GM12864 (cell line): ENCODE data around the gene TGM2.

ENCODE experiments used
- DNase-seq: peaks from one replicate; pipeline ENCODE4 v3.0.0-alpha.2; 2011; ENCODE audit warnings: low read depth
- H3K4me3 ChIP-seq: 2 replicates; pipeline ENCODE4 v1.5.1; 2011; ENCODE audit warnings: mild to moderate bottlenecking, low read depth, low read length, control low read depth
- TF ChIP-seq, protein P1 (sequence below): IDR thresholded peaks from 2 replicates; pipeline ENCODE4 v1.5.1; 2011; ENCODE audit warnings: low read depth, mild to moderate bottlenecking, moderate library complexity, low read length, control low read depth, inconsistent platforms; ENCODE audit errors: missing control alignments

TGM2 gene

DNA sequence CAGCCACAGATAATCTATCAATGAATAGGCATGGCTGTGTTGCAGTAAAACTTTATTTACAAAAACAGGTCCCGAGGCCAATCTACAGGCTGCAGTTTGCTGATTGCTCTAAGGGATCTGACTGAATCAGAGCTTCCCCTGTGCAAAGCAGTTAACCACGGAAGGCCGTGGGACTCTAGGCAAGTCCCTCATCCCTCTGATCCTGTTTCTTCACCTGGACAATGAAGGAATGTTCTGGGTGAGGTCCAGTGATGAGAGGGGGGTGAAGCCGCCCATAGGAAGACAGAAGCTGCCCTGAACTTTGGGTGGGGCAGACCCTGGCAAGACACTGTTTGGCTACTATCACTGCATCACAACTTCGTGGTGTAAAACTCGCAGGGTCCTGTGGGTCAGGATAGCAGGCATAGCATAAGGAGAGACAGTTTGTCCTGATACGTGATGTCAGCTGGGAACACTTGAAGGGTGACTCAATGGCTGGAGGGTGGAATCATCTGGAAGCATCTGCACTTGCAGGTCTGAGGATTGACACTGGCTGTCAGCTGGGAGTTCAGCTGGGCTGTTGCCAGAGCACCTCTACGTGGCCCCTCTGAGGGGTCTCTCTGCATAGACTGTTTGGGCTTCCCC lies 33.3 kb upstream of the TGM2 start:
- TF ChIP-seq, protein P1, sequence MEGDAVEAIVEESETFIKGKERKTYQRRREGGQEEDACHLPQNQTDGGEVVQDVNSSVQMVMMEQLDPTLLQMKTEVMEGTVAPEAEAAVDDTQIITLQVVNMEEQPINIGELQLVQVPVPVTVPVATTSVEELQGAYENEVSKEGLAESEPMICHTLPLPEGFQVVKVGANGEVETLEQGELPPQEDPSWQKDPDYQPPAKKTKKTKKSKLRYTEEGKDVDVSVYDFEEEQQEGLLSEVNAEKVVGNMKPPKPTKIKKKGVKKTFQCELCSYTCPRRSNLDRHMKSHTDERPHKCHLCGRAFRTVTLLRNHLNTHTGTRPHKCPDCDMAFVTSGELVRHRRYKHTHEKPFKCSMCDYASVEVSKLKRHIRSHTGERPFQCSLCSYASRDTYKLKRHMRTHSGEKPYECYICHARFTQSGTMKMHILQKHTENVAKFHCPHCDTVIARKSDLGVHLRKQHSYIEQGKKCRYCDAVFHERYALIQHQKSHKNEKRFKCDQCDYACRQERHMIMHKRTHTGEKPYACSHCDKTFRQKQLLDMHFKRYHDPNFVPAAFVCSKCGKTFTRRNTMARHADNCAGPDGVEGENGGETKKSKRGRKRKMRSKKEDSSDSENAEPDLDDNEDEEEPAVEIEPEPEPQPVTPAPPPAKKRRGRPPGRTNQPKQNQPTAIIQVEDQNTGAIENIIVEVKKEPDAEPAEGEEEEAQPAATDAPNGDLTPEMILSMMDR, result no peak
- no peak overlapping the region for H3K4me3 ChIP-seq
- DNase-seq, result no peak

DNA sequence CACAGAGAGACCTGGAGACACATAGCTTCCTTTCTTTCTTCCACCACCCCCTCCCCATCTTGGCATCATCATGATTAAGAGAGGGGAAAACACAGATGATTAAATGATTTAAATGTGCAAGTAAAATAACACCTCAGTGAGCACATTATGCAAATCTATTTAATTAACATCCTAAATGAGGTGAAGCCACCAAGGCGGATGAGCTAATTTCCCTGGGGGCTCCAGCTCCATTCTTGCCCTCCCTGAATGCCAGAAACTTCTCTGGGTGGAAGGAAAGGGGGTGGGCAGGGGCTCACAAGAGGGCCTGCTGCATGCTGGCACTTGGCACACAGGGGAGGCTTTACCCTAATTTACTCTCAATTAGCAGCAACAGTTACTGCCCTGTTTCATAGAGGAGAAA lies 32.5 kb upstream of the TGM2 start:
- no peak overlapping the region for H3K4me3 ChIP-seq

DNA sequence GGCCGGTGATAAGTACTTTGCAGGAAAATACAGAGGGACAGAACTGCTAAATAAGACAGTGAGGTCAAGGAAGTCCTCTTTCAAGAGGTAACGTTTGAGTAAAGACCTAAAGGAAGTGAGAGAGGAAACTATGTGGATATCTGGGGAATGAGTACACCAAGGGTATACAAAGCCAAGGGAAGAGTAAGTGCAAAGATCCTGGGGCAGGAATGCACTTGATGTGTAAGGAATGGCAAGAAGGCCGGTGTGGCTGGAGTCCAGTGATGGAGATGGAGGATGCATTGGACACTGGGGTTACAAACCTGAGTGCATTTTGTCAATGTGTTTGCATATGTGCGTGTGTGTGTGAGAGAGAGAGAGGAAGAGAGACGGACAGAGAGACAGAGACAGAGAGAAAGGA lies 32.1 kb upstream of the TGM2 start:
- H3K4me3 ChIP-seq, result no peak overlapping the region
- no peak for DNase-seq
- TF ChIP-seq, protein P1, result no peak

More for the DNA sequence above, 32.5 kb upstream of the TGM2 start:
- TF ChIP-seq, protein P1, result no peak
- DNase-seq, result no peak

DNA sequence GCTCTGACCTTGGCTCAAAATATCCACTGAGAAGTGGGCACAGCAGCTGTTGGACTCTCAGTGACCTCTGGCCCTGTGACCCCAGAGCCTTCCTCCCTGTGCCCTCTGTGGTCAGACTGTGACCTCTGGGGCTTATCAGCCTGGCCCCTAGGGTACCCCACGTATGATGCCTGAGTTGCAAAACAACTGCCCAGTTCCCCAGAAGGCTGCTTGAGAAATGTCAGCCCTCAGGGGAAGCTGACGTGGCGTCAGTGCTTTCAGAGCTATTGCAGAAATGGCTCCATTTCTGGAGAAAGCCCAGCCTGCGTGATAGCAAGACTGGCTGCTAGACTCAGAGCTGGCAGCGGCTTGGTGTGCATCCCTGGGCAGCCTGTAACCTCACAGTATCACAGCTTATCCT lies 31.5 kb upstream of the TGM2 start:
- TF ChIP-seq, protein P1, result no peak
- DNase-seq, result no peak
- no peak overlapping the region for H3K4me3 ChIP-seq

DNA sequence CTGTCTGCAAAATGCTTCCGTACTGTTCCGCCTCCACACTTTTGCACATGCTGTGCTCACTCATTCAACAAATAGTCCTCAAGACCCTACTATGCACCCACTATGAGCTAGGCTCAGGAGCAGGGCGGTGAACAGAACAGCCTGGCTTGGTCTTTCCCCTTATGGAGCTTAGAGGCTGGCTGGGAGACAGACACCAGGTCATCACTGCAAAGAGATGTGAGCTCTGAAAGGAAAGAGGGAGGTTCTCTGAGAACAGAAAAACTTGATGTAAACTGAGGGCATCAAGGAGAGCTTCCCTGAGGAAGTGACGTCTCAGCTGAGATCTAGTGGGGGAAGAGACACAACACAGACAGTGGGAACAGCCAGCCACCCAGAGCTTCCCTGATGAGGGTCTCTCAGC lies 31.0 kb upstream of the TGM2 start:
- H3K4me3 ChIP-seq, result no peak overlapping the region
- no peak for DNase-seq
- TF ChIP-seq, protein P1, result no peak

DNA sequence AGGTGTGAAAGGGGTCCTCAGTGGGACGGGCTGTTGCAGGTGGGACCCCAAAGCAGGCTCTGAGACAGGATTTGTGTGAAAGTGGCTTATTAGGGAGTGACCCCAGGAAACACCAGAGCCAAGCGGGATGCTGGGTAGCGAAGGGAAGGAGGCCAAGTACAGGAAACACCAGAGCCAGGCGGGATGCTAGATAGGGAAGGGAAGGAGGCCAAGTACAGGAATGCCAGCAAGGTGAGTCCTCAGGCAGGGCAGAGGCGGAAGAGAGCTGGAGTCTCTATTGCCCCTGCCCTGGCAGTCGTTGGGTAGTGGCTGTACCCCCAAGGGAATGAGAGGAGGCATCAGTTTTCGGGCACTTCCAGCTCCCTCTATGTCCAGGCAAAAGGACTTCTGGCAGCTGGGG lies 30.5 kb upstream of the TGM2 start:
- TF ChIP-seq, protein P1, result no peak
- DNase-seq, result no peak
- no peak overlapping the region for H3K4me3 ChIP-seq

DNA sequence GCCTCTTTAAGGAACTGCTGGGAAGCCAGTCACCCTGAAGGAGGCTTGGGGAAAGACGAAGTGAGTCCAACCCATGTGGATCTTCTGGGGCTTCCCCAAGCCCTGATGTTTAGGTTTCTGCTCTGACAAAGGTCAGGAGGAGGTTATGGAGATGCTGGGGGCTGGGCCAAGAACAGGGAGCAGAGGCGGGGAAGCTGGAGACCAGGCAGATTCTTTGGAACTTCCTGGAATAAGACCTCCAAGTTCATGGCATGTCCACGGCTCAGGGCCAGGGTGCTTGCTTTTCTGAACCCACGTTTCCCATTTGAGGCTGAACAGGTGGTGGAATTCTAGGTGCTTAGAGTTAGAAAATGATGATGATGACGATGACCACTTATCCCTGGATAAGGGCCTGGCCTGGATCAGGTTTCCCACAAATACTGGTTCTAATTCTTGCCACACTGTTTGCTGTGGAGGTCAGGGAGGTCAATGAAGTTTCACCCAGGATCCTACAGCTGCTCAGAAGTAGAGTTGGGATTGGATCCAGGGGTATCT lies 30.0 kb upstream of the TGM2 start:
- TF ChIP-seq, protein P1, result no peak
- no peak overlapping the region for H3K4me3 ChIP-seq
- DNase-seq, result no peak
